Transverse colon (tissue), 4 donors: Measurements from ENCODE around the gene SCAPER.

Experiments used
- EP300 ChIP-seq: sonication (generic); formaldehyde crosslinking; IDR thresholded peaks from one replicate; pipeline ENCODE4 v1.6.1; 2017; ENCODE audit warnings: antibody characterized with exemption, low read depth
- POLR2A ChIP-seq: fragments of 450-650 bp; IDR thresholded peaks from one replicate; pipeline ENCODE4 v1.6.1; 2016; ENCODE audit warnings: antibody characterized with exemption, mild to moderate bottlenecking, moderate library complexity
- POLR2AphosphoS5 ChIP-seq, 3 donors: sonication (generic); formaldehyde crosslinking; IDR thresholded peaks; one replicate each; pipeline ENCODE4 v1.6.1; 2016; ENCODE audit warnings: antibody characterized with exemption in 3 of 3
- TF ChIP-seq, protein P1 (sequence below), 5 experiments: fragments of 200-600 bp in 3 of 5; fragments of 450-650 bp in 2 of 5; sonication (generic) in 3 of 5; IDR thresholded peaks; 1 replicate in 2 of 5; 2 replicates in 3 of 5; pipeline ENCODE4 v1.5.1; 2016 to 2017; ENCODE audit warnings: antibody characterized with exemption in 5 of 5, inconsistent platforms in 3 of 5, mild to moderate bottlenecking in 2 of 5, moderate library complexity in 1 of 5

DNA sequence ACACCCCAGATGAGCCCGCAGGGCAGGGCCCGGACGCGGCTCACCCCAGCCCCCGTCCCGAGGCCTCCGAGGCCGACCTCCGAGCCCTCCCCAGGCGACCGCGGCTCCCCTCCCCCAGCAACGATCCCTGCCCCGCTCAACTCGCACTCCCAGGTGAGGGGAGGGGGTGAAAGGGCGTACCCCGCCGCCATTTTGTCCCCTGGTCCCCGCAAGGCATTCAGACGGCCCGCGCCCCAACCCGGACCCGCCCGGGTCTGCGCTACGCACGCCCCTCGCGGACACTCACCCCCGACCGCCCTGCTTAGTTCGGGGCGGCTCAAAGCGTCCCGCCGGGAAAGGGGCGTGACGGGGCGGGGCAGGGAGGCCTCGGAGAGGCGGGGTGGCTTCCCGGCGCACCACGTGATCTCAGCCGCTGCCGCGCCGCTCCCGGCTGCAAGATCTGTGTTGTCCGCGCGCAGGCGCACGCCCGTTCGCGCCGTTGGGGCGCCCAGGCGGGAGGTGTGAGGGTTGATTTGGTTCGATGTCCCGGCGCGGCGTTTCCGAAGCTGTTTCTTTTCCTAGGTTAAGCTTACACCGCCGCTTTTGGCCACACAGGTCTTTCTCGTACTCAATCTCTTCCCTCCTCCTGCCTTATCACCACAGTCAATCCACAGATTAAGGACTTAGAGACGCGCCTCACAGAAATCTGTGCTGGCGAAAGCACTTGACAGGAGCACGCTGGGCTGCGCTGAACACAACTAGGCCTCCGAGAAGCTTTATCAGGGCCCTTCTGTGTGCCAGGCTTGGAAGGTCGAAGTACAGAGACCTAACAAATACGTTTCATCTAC is at the start of gene SCAPER:
- TF ChIP-seq POLR2A (peak; percentile 74), POLR2AphosphoS5 (IDR thresholded peaks at IDR 0.05) (peak; percentile 83 to 86 (median 85)), EP300 (no peak)
- TF ChIP-seq, protein P1, sequence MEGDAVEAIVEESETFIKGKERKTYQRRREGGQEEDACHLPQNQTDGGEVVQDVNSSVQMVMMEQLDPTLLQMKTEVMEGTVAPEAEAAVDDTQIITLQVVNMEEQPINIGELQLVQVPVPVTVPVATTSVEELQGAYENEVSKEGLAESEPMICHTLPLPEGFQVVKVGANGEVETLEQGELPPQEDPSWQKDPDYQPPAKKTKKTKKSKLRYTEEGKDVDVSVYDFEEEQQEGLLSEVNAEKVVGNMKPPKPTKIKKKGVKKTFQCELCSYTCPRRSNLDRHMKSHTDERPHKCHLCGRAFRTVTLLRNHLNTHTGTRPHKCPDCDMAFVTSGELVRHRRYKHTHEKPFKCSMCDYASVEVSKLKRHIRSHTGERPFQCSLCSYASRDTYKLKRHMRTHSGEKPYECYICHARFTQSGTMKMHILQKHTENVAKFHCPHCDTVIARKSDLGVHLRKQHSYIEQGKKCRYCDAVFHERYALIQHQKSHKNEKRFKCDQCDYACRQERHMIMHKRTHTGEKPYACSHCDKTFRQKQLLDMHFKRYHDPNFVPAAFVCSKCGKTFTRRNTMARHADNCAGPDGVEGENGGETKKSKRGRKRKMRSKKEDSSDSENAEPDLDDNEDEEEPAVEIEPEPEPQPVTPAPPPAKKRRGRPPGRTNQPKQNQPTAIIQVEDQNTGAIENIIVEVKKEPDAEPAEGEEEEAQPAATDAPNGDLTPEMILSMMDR (IDR thresholded peaks at IDR 0.05), result peak in 1 of 5 experiments; percentile 26
